ENCODE results near the gene EHD3.
A peak's percentile ranks its signal among the peaks of the same experiment; 100 is the strongest.
"Not testable (repeated sequence)": the region's sequence is repeated elsewhere in the genome, so short reads cannot be mapped to it uniquely, and the experiment has no call there.

Gene EHD3

DNA sequence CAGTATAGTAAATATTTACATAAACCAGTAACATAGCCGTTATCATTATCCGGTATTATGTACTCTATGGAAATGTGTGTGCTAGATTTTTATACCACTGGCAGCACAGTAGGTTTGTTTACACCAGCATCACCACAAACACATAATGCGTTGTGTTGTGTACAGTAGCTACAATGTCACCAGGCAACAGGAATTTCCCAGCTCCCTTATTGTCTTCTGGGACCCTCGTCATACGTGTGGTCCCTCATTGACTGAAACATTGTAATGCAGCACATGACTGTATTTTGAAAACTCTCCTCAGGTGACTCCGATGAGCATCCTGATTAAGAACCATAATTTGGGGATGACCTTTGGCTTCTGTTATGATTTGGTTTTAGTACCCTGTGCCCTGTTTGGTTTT is 31.3 kb downstream of the EHD3 start:
- DNase-seq (ENCODE audit: low spot score in 2 of 2) (no peak), ATAC-seq (ENCODE audit: low read depth) (no peak)
- Mint-ChIP-seq H3K4me3 (no peak overlapping the region), H3K36me3 (peaks cover 26% of the 10 kb centered on the region), H3K27ac (no peak overlapping the region), H3K27me3 (no peaks in the 10 kb centered on the region), H3K9me3 (no peaks in the 10 kb centered on the region), H3K4me1 (peaks cover 14% of the 10 kb centered on the region)

DNA sequence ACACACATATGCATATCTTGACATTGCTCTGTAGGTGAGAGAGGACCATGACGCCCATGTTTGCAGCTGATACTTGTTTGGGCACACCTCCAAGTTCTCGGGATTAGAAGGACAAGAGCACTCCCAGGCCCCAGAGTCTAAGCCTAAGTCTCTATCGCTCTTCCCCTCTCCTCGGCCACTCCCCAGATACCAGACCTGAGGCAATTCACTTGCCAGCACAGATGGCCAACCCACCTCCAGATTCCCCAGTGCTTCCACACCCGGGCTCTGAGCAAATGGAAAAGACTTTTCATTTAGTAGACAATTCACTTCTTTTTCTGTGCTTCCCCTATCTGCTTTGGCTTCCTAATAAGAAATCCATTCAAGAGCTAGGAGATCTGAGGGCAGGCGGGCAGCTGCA is 32.9 kb downstream of the EHD3 start:
- Mint-ChIP-seq H3K4me1 (peaks cover 22% of the 10 kb centered on the region), H3K9me3 (no peaks in the 10 kb centered on the region), H3K27ac (peak overlapping the region; percentile 58), H3K36me3 (peaks cover 21% of the 10 kb centered on the region), H3K27me3 (no peaks in the 10 kb centered on the region), H3K4me3 (no peak overlapping the region)
- ATAC-seq (ENCODE audit: low read depth) (no peak), DNase-seq (ENCODE audit: low spot score in 2 of 2) (no peak)

DNA sequence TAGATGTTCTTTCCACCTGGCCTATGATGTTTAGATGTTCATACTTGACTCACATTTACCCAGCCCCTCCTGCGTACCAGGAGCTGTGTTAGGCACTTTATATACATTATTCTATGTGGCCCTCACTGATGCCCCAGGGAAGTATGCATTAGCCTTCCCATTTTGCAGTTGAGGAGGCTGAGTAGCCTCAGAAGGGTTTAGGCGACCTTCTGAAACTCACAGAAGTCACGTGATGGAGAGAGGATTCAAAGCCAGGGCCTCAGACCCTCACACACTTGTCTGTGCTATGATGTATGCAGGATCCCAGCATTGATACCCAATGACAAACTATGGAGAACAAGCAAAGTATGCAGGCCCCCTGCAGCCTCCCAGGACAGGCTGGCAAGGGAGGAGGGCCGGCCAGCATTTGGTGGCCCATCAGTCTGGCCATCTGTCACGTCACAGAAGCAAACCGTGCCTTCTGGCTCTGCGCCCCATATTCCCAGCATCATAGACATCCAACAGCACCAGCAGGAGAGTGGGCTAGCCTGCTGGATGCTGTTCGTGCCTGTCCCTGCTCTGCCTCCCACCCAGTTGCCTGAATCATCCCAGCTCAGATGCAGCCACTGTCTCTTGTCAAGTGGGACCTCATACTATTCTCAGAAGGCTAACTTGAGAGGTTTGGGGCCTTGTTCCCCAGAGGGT is 33.6 kb downstream of the EHD3 start:
- no peaks in the 10 kb centered on the region for H3K27me3 Mint-ChIP-seq
- H3K36me3 Mint-ChIP-seq: peaks cover 21% of the 10 kb centered on the region
- no peak for DNase-seq (ENCODE audit: low spot score in 2 of 2)
- ATAC-seq (ENCODE audit: low read depth): no peak
- H3K9me3 Mint-ChIP-seq: no peaks in the 10 kb centered on the region
- peaks cover 29% of the 10 kb centered on the region for H3K4me1 Mint-ChIP-seq
- H3K27ac Mint-ChIP-seq: peak overlapping the region; percentile 58
- H3K4me3 Mint-ChIP-seq: no peak overlapping the region

- Mint-ChIP-seq H3K4me3 (no peak overlapping the region), H3K36me3 (peaks cover 16% of the 10 kb centered on the region), H3K9me3 (no peaks in the 10 kb centered on the region), H3K4me1 (peaks cover 29% of the 10 kb centered on the region), H3K27me3 (no peaks in the 10 kb centered on the region), H3K27ac (peak overlapping the region; percentile 58)
- no peak for ATAC-seq (ENCODE audit: low read depth)
- DNase-seq (ENCODE audit: low spot score in 2 of 2): no peak
Measured at GRCh38 chr2:31268344-31268743, 34.4 kb downstream of the EHD3 start.

DNA sequence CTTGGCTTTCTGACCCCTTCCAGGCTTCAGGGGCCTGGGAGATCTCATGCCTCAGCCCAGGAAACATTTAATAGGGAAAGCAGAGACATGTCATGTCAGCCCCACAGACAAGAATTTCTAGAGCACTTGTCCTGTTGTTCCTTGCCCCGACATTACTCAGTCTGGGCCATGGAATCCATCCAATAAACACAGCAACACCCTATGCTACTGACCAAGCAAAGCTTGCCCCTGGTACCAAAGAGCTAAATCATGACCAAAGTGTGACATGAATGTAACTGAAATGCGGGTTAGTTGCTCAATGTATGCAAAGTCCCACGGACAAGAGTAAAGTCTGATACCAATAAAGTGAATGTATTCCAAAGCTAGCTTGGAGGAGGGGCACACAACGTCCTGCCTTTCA is 35.1 kb downstream of the EHD3 start:
- no peaks in the 10 kb centered on the region for H3K27me3 Mint-ChIP-seq
- H3K36me3 Mint-ChIP-seq: peaks cover 14% of the 10 kb centered on the region
- ATAC-seq (ENCODE audit: low read depth): no peak
- no peak for DNase-seq (ENCODE audit: low spot score in 2 of 2)
- H3K4me1 Mint-ChIP-seq: peaks cover 33% of the 10 kb centered on the region
- H3K9me3 Mint-ChIP-seq: no peaks in the 10 kb centered on the region
- H3K27ac Mint-ChIP-seq: peak overlapping the region; percentile 30
- no peak overlapping the region for H3K4me3 Mint-ChIP-seq

DNA sequence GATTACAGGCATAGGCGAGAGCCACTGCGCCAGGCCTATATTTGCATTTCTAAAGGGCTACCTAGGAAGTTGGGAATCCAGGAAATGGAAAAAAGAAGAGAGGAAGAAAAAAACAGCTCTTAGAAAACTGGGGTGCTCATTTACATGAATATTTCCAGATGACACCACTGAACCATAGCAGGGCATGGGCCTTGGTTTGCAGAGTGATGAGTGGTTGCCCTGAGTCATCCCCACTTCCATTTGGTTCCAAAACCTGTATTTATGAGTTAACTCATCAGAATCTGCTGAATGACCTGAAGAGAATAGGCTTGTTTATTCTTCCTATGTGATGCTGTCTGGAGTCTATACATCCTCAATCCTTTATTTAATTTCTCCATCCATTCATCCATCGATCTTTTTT is 36.2 kb downstream of the EHD3 start:
- Mint-ChIP-seq H3K27ac (peak overlapping the region; percentile 25), H3K4me1 (peaks cover 38% of the 10 kb centered on the region), H3K27me3 (no peaks in the 10 kb centered on the region), H3K4me3 (no peak overlapping the region), H3K9me3 (no peaks in the 10 kb centered on the region), H3K36me3 (peaks cover 13% of the 10 kb centered on the region)
- DNase-seq (ENCODE audit: low spot score in 2 of 2) (no peak), ATAC-seq (ENCODE audit: low read depth) (no peak)

DNA sequence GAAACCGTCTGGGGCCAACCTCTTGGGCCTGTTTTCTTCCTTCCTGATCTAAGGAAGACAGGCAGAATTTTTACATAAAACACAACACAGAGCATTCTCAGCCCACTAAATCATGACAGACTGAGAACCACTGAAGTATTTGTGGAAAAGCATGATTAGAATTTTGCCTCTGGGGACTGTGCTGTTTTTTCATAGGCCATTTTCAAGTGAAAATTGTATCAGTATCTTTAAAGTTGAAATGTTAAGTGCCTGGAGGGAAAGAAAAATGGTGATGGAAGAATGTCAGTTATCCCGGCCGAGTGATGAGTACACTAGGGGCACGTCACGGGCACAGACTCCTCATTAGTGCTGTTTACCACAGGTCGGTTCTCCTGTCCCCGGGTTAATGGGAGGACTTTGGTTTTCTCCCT is 36.9 kb downstream of the EHD3 start:
- H3K4me1 Mint-ChIP-seq: peaks cover 38% of the 10 kb centered on the region
- no peak for DNase-seq (ENCODE audit: low spot score in 2 of 2)
- no peaks in the 10 kb centered on the region for H3K27me3 Mint-ChIP-seq
- no peaks in the 10 kb centered on the region for H3K9me3 Mint-ChIP-seq
- peaks cover 10% of the 10 kb centered on the region for H3K36me3 Mint-ChIP-seq
- H3K27ac Mint-ChIP-seq: peak overlapping the region; percentile 25
- no peak overlapping the region for H3K4me3 Mint-ChIP-seq
- no peak for ATAC-seq (ENCODE audit: low read depth)

- no peak overlapping the region for H3K4me3 Mint-ChIP-seq
- H3K4me1 Mint-ChIP-seq: peaks cover 38% of the 10 kb centered on the region
- peaks cover 1% of the 10 kb centered on the region for H3K36me3 Mint-ChIP-seq
- DNase-seq (ENCODE audit: low spot score in 2 of 2) (no peak), ATAC-seq (ENCODE audit: low read depth) (no peak)
- no peaks in the 10 kb centered on the region for H3K9me3 Mint-ChIP-seq
- no peak overlapping the region for H3K27ac Mint-ChIP-seq
- no peaks in the 10 kb centered on the region for H3K27me3 Mint-ChIP-seq
Measured at GRCh38 chr2:31271851-31272267, 37.9 kb downstream of the EHD3 start.

DNA sequence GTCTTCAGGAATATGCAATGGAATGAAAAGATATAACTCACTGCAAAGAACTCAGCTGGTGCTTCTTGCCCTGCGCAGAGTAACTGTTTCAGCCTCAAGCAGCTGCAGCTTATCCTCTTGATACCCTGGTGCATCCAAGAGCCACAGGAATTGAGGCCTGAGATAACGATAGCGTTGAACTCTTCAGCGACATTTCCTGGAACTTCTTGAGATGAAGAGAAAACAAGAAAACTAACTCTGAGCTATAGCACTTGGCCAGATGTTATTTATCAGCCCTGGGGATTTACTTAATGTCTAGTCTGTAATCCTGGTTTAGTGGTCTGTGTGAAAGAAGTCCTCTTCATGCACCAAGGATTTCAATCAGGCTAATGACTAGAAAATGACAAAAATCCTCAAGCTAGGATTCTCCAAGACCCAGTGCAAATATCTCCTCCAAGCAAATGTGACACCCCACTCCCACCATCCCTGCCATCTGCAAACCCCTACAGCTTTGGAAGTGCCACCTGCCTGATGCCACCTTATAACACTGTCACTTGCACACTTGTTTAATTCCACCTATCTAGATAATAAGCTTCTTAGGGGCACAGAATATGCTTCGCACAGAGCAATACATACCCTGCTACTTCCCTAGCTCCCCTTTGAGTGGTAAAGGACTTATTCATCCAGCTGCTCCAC is 40.6 kb downstream of the EHD3 start:
- no peak overlapping the region for H3K27ac Mint-ChIP-seq
- no peaks in the 10 kb centered on the region for H3K27me3 Mint-ChIP-seq
- ATAC-seq (ENCODE audit: low read depth) (no peak), DNase-seq (ENCODE audit: low spot score in 2 of 2) (no peak)
- H3K9me3 Mint-ChIP-seq: no peaks in the 10 kb centered on the region
- H3K4me3 Mint-ChIP-seq: no peak overlapping the region
- H3K4me1 Mint-ChIP-seq: peaks cover 33% of the 10 kb centered on the region
- no peaks in the 10 kb centered on the region for H3K36me3 Mint-ChIP-seq

DNA sequence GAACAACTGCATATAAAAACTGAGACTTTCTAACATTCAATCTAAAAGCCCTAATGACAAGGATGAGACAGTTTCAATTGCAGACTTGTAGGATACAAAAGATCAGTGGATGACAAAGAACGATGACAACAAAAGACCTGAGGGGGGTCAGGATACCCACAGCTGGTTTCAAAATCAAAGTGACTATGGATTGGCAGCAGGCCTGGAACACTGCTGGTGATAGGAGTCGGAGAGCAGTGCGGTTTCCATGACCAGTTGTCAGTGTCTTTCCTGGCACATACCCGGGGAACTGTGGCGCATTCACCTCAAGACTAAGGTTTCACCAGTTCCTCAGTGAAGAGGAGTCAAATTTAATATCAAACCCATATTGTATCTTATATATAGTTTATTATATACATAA is 42.0 kb downstream of the EHD3 start:
- Mint-ChIP-seq H3K27ac (no peak overlapping the region), H3K9me3 (no peaks in the 10 kb centered on the region), H3K27me3 (no peaks in the 10 kb centered on the region), H3K4me1 (peaks cover 24% of the 10 kb centered on the region), H3K36me3 (no peaks in the 10 kb centered on the region), H3K4me3 (no peak overlapping the region)
- ATAC-seq (ENCODE audit: low read depth) (no peak), DNase-seq (ENCODE audit: low spot score in 2 of 2) (no peak)

DNA sequence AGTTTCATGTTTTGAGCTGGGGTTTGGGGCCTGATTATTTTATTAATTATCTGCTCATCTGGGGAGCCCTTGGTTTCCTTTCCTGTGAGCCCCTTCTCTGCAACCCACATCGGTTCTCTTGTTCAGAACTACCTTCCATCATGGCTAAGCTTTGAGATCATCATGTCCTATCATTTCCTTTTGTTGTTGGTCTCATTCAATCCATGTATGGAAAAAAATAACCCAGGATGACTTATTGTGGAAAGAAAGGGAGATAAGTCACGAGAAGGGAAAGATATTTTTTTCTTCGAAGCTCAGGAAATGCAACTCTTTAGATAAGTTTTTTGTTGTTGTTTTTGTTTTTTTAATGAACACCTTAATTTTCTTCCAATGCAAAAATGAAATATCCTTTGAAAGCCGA is 43.7 kb downstream of the EHD3 start:
- no peak for DNase-seq (ENCODE audit: low spot score in 2 of 2)
- no peak overlapping the region for H3K4me3 Mint-ChIP-seq
- no peaks in the 10 kb centered on the region for H3K36me3 Mint-ChIP-seq
- H3K27ac Mint-ChIP-seq: no peak overlapping the region
- H3K27me3 Mint-ChIP-seq: no peaks in the 10 kb centered on the region
- H3K4me1 Mint-ChIP-seq: peaks cover 12% of the 10 kb centered on the region
- no peaks in the 10 kb centered on the region for H3K9me3 Mint-ChIP-seq
- ATAC-seq (ENCODE audit: low read depth): no peak

DNA sequence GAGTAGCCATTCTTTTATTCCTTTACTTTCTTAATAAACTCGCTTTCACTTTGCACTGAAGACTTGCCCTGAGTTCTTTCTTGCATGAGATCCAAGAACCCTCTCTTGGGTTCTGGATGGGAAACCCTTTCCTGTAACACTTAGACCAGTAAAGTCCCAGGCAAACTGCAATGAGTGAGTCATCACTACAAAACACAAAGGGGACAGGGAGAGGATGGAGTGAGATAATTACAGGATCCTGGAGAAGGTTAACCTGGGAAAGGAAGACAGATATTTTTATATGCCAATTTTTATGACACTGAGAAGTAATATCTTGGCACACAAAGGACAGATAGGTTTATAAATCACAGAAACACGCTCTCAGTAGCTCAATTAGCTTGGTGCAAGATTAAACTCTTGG is 48.7 kb downstream of the EHD3 start:
- ATAC-seq (ENCODE audit: low read depth): no peak
- H3K27ac Mint-ChIP-seq: no peak overlapping the region
- H3K36me3 Mint-ChIP-seq: no peaks in the 10 kb centered on the region
- no peak overlapping the region for H3K4me3 Mint-ChIP-seq
- no peaks in the 10 kb centered on the region for H3K27me3 Mint-ChIP-seq
- no peaks in the 10 kb centered on the region for H3K9me3 Mint-ChIP-seq
- DNase-seq (ENCODE audit: low spot score in 2 of 2): no peak
- peaks cover 13% of the 10 kb centered on the region for H3K4me1 Mint-ChIP-seq

- not testable (repeated sequence) for H3K9me3 Mint-ChIP-seq, H3K4me3 Mint-ChIP-seq
Measured at GRCh38 chr2:31283193-31283919, 49.4 kb downstream of the EHD3 start.

GRCh38 chr2:31284107-31284506 is 50.2 kb downstream of the EHD3 start:
- Mint-ChIP-seq H3K9me3 (no peaks in the 10 kb centered on the region), H3K27ac (no peak overlapping the region)

More at GRCh38 chr2:31283193-31283919, 49.4 kb downstream of the EHD3 start:
- Mint-ChIP-seq H3K4me1 (peaks cover 13% of the 10 kb centered on the region), H3K27ac (peak overlapping the region; percentile 3)
- not testable (repeated sequence) for H3K27me3 Mint-ChIP-seq; DNase-seq (ENCODE audit: low spot score in 2 of 2); H3K36me3 Mint-ChIP-seq
- peak; percentile 41 for ATAC-seq (ENCODE audit: low read depth)

More at GRCh38 chr2:31284107-31284506, 50.2 kb downstream of the EHD3 start:
- DNase-seq (ENCODE audit: low spot score in 2 of 2) (no peak), ATAC-seq (ENCODE audit: low read depth) (no peak)
- Mint-ChIP-seq H3K4me3 (no peak overlapping the region), H3K4me1 (peaks cover 9% of the 10 kb centered on the region), H3K36me3 (no peaks in the 10 kb centered on the region), H3K27me3 (no peaks in the 10 kb centered on the region)
